Measurements from ENCODE around the gene WSB2. TPM values are rescaled to one million over a fixed set of nuclear protein-coding genes. Genes with fewer than 3 reads are reported as not detected.

WSB2 gene
- total and polyA plus RNA-seq, 10 of the 15 experiments (the other 5 are each of a cell fraction or from before 2014, with no cell fraction given): 18.3 to 82.6 (median 43.7) TPM

DNA sequence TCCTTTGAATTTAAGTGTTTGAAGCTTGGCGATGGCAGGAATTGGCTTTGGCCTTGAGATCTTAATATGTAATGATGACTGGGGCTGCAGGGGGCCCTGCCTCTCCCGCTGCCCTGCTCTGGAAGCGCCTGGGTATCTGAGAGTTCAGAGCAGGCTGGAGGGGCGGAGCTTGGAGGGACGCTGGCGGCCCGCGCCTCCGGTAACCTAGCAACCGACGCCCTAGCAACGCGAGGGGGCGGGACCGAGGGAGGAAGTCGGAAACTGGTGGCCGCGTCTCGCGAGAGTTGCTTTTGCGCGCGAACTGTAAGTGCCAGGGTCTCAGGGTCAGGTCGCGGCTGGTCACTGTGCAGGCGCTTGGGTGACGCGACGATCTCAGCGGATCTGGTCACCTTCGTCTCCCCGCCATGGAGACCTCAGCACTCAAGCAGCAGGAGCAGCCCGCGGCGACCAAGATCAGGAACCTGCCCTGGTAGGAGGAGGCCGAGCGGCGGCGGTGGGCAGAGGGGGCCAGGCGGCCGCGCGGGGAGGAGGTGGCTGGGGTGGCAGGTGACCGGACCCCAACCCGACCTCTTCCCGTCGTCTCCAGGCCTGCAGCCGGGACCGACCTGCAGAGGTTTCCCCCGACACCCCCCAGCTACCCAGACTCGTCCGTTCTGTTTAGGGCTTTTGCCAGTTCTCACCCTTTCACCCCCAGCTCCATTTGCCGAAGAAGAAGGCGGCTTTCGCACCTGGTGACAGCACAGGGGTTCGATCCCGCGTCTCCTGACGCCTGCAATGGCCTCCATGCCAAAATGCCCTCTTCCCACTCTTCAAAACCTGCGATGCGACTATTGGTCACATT, 44.3 kb downstream of the WSB2 start, which contains the start of gene RFC5:
Gene RFC5, plus strand, starts transcription at position 280 of the 841 bp plus-strand sequence. Its CDS starts 125 bp downstream, at position 405.
- BruUV-seq (replicated peaks): TSS peak; percentile 68
- in situ Hi-C loops (cut with MboI): no loop called here
- RAD21 ChIA-PET (ENCODE audit: unreplicated experiment): interaction anchor here (1.0 to 1.9 kb wide), 5 partner anchors 43 to 142 kb away, joined by 3 to 7 read pairs (median 4); no protein-coding TSS in a partner anchor
- TF ChIP-seq MYB (IDR thresholded peaks at IDR 0.05; ENCODE audit: borderline replicate concordance, low read depth, low read length) (0 out of 2 replicates have a peak, but pooled peaks have one; percentile 40), SREBF1 (IDR thresholded peaks at IDR 0.05; ENCODE audit: low read length) (no peak), ESRRA (IDR thresholded peaks at IDR 0.05; ENCODE audit: low read length) (0 out of 2 replicates have a peak, but pooled peaks have one; percentile 65), SUPT20H (IDR thresholded peaks at IDR 0.05; ENCODE audit: borderline replicate concordance, control insufficient read depth, low read depth, low read length) (no peak), POU2F2 (IDR thresholded peaks at IDR 0.05; ENCODE audit: borderline replicate concordance, low read depth, low read length) (peak; percentile 49; the same call in 1 of the 3 replicates), RFX5 (IDR thresholded peaks at IDR 0.05; ENCODE audit: low read depth, low read length) (0 out of 2 replicates have a peak, but pooled peaks have one; percentile 16), SMARCA5 (IDR thresholded peaks at IDR 0.05) (no peak), ZNF24 (IDR thresholded peaks at IDR 0.05) (no peak), CHD2 (IDR thresholded peaks at IDR 0.05; ENCODE audit: borderline replicate concordance, low read depth, low read length) (peak; percentile 100), POLR2AphosphoS5 (IDR thresholded peaks at IDR 0.05; ENCODE audit: low read length) (peak; percentile 88), RBBP5 (conservative IDR thresholded peaks at IDR 0.05) (no peak), BMI1 (IDR thresholded peaks at IDR 0.05; ENCODE audit: borderline replicate concordance) (peak; percentile 100), TARDBP (IDR thresholded peaks at IDR 0.05; ENCODE audit: borderline replicate concordance) (no peak)
- TF ChIP-seq, protein P1, sequence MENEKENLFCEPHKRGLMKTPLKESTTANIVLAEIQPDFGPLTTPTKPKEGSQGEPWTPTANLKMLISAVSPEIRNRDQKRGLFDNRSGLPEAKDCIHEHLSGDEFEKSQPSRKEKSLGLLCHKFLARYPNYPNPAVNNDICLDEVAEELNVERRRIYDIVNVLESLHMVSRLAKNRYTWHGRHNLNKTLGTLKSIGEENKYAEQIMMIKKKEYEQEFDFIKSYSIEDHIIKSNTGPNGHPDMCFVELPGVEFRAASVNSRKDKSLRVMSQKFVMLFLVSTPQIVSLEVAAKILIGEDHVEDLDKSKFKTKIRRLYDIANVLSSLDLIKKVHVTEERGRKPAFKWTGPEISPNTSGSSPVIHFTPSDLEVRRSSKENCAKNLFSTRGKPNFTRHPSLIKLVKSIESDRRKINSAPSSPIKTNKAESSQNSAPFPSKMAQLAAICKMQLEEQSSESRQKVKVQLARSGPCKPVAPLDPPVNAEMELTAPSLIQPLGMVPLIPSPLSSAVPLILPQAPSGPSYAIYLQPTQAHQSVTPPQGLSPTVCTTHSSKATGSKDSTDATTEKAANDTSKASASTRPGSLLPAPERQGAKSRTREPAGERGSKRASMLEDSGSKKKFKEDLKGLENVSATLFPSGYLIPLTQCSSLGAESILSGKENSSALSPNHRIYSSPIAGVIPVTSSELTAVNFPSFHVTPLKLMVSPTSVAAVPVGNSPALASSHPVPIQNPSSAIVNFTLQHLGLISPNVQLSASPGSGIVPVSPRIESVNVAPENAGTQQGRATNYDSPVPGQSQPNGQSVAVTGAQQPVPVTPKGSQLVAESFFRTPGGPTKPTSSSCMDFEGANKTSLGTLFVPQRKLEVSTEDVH (IDR thresholded peaks at IDR 0.05; ENCODE audit: low read depth, partially characterized antibody): peak; percentile 72
- TF ChIP-seq, protein P2, sequence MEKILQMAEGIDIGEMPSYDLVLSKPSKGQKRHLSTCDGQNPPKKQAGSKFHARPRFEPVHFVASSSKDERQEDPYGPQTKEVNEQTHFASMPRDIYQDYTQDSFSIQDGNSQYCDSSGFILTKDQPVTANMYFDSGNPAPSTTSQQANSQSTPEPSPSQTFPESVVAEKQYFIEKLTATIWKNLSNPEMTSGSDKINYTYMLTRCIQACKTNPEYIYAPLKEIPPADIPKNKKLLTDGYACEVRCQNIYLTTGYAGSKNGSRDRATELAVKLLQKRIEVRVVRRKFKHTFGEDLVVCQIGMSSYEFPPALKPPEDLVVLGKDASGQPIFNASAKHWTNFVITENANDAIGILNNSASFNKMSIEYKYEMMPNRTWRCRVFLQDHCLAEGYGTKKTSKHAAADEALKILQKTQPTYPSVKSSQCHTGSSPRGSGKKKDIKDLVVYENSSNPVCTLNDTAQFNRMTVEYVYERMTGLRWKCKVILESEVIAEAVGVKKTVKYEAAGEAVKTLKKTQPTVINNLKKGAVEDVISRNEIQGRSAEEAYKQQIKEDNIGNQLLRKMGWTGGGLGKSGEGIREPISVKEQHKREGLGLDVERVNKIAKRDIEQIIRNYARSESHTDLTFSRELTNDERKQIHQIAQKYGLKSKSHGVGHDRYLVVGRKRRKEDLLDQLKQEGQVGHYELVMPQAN (conservative IDR thresholded peaks at IDR 0.05): peak; percentile 96

More for the DNA sequence above, 44.3 kb downstream of the WSB2 start, which contains the start of gene RFC5:
- POLR2A ChIA-PET: interaction anchor here (0.5 to 1.0 kb wide), 6 partner anchors 15 to 343 kb away, joined by 3 to 7 read pairs (median 4); partner anchors contain the start of gene PEBP1
- Histone ChIP-seq H3K4me2 (ENCODE audit: control insufficient read depth, insufficient read depth) (peak within 1 kb of the TSS; percentile 78), H3K36me3 (ENCODE audit: control insufficient read depth in 2 of 2, insufficient read depth in 2 of 2, low read length in 1 of 2) (peaks cover 3 to 5% of the 10 kb centered on the region in 2 experiments; a peak in 2 of 4 replicates), H2AFZ (ENCODE audit: control insufficient read depth, low read depth, low read length) (peak within 1 kb of the TSS; percentile 96), H3K4me1 (ENCODE audit: control insufficient read depth, insufficient read depth, low read length) (0 out of 2 replicates have a peak, but pooled peaks cover 3% of the 10 kb centered on the region), H4K20me1 (ENCODE audit: control insufficient read depth, insufficient read depth) (no peaks in the 10 kb centered on the region), H3K27me3 (replicated peaks in 1 of 2; ENCODE audit: control insufficient read depth in 2 of 2, insufficient read depth in 2 of 2, low read length in 1 of 2) (no peaks in the 10 kb centered on the region), H3K27ac (ENCODE audit: control insufficient read depth, insufficient read depth) (peak within 1 kb of the TSS; percentile 82), H3K9me3 (replicated peaks; ENCODE audit: control insufficient read depth, insufficient read depth, low read length) (no peaks in the 10 kb centered on the region; the same call in 2 of the 3 replicates), H3K79me2 (ENCODE audit: control insufficient read depth, insufficient read depth, low read length) (peaks cover 18% of the 10 kb centered on the region), H3K4me3 (peak within 1 kb of the TSS; percentile 69), H3K9ac (ENCODE audit: control insufficient read depth, insufficient read depth, low read length) (peak within 1 kb of the TSS; percentile 92)
- 1% methylated on average over 45 of the region's 61 CpGs for WGBS (ENCODE audit: insufficient coverage, insufficient replicate concordance, low lambda C conversion rate, missing lambda C conversion rate)
- peak; percentile 92 for FAIRE-seq
- DNase-seq (ENCODE audit: low read depth, low spot score): peak; percentile 87
- ATAC-seq: peak; percentile 97
- SMC1A ChIA-PET (ENCODE audit: uncharacterized antibody, unreplicated experiment): interaction anchor here (0.6 to 2.7 kb wide), 8 partner anchors 16 to 103 kb away, joined by 3 to 10 read pairs (median 3); no protein-coding TSS in a partner anchor
- CTCF ChIA-PET: interaction anchor here (0.6 to 1.8 kb wide), 8 partner anchors 18 to 359 kb away, joined by 3 to 6 read pairs (median 4); partner anchors contain the start of gene SUDS3
- intact Hi-C loops (cut with micrococcal nuclease; ENCODE audit: unreplicated experiment): loop anchor here (2.0 to 5.0 kb wide), 2 partner anchors 38 to 139 kb away; no protein-coding TSS in a partner anchor
